ENCODE data around the gene IMMP1L.

IMMP1L gene

GRCh38 chr11:31474083-31474482, 35.3 kb downstream of the IMMP1L start:
- no peak for DNase-seq

DNA sequence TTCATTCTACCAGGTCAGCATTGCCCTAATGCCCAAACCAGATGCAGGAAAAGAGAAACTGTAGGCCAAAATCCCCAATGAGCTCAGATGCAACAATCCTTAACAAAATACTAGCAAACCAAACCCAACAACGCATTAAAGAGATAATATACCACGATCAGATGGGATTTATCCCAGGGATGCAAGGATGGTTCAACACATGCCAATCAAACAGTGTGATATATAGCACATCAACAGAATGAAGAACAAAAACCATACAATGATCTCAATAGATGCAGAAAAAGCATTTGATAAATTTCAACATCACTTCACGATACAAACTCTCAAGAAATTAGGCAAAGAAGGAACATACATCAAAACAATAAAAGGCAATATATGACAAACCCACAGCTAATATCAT, 45.0 kb downstream of the IMMP1L start:
- DNase-seq = no peak

- no peak for DNase-seq
Observed at GRCh38 chr11:31455177-31455576, 54.2 kb downstream of the IMMP1L start.

GRCh38 chr11:31450841-31451240, 58.6 kb downstream of the IMMP1L start:
- no peak for DNase-seq

- DNase-seq = no peak
Observed at GRCh38 chr11:31449040-31449439, 60.4 kb downstream of the IMMP1L start.

DNA sequence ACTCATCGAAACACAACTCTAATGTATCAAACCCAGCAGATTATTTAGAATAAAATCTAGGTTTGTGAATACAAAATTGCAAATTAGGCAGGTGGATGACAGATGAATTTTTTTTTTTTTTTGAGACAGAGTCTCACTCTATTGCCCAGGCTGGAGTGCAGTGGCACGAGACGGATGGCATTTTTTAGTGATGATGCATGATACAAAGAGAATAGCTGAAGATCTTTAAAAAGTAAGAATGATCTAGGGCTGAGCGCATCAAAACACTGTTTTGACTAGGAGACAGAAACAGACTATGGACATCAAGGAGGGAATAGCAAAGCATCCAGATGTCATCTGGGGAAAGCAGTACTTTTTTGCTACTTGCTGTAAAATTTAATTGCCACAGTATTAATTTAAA, 63.8 kb downstream of the IMMP1L start:
- DNase-seq = no peak

DNA sequence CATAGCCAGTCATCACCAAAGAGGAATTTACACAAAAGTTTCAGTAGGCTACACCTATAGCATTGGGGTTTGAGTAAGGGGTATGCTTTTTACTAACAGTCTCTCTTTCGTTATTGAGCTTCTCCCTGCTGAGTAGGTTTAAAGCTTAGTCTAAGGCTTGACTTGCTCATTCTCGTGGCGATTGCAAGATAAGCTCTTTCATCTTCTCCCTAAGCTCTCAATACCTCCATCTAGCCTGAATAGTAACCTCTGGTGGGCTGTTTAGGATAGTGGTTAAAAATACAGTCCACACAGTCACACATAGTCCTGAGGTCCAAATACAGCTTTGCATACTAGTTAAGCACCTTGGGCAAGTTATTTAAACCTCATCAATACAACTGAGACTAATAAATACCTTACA, 65.6 kb downstream of the IMMP1L start:
- DNase-seq = no peak

- no peak for DNase-seq
Observed at GRCh38 chr11:31442086-31442485, 67.3 kb downstream of the IMMP1L start.

GRCh38 chr11:31441296-31441695, 68.1 kb downstream of the IMMP1L start:
- no peak for DNase-seq

DNA sequence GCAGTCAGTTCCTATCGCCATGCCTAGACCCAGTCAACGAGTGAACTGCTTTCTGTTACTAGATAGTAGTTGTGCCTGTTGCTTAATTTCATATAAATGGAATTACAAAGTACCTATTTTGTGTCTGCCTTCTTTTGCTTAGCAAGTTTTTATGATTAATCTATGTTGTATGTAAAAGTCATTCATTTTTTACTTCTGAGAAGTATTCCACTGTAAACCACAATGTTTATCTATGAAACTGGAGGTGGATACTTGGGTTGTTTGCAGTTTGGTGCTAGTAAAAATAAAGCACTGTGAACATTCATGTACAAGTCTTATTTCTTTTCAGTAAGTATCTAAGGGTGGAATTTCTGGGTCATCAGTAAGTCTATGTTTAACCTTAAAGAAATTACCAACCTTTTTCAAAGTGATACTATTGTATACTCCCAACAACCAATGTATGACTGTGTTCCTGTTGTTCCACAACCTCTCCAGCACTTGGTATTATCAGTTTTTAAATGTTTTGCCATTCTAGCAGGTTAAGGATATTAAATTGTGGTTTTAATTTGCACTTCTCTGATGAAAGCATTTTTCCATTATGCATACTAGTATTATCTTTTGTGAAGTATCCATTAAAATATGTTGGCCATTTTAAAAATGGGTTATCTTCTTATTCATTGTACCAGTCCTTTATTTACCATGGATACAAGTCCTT, 71.5 kb downstream of the IMMP1L start:
- DNase-seq = no peak

DNA sequence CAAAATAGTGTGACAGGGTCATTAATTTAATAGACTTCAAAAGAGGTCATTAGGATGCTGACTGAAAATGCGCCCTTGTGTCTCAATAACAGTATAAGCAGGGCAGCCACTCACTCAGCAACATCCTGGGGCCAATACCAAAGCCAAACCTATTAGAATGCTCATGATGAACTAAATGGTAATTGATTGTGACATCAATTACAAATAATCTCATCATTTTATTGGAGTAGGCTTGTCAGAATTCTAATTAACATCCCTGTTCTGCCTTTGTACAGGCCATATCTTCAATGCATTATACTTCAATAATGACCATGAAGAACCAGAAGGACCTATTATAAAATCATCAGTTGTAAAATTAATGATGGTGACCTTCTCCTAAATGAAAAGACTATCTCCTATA, 75.6 kb downstream of the IMMP1L start:
- no peak for DNase-seq

DNA sequence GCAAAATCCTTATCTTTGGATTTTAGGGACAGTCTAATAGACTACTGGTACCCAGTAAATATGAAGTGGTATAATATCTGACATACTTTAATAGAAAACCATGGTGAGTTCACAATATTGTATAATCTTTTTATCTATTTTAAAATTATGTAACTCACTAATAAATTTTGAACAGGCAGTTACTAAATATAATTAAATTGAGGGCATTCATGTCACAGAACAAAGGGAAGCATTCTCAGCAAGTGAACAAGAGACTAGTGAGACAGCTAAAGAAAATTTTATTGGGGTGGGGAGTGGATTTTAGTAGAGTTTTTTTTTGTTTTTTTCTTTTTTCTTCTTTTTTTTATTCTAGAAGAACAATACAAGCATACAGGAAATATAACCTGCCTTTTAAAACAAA, 84.8 kb downstream of the IMMP1L start:
- no peak for DNase-seq

DNA sequence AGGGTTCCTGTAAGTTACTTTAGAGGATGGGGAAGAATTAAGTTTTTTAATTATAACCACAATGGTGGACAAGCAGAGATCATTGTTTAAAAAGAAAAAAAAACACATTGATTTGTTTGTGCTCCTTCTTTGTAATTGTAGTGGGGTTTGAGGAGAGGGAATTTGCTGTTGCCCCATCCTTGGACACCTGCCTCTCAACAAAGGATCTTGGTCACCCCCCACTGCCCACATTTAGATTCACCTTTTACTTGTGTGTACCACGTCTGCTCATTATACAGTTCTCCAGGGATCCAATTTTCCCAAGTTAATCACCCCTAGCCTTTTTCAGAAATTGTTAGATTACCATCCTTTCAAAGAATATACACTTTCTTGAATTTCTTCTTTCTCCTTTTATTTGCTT, 86.7 kb downstream of the IMMP1L start:
- no peak for DNase-seq

DNA sequence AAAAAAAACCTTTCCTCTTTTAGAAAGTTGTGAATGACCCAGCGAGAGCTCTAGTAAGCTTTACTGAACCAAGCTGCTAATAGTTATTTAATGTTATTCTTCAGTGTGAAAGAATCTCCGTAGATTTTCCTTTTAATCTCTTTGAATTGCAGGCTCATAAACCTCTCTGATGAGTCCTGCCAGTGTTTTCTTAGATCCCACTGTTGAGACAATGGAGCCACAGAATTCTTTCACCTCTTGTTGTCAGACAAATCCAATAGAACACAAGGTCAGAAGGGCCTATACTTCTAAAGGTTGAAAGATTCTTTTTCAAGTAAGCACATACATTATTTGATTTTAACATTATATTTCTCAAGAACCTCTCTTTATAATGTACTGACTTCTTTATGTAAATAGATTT, 87.6 kb downstream of the IMMP1L start:
- no peak for DNase-seq

DNA sequence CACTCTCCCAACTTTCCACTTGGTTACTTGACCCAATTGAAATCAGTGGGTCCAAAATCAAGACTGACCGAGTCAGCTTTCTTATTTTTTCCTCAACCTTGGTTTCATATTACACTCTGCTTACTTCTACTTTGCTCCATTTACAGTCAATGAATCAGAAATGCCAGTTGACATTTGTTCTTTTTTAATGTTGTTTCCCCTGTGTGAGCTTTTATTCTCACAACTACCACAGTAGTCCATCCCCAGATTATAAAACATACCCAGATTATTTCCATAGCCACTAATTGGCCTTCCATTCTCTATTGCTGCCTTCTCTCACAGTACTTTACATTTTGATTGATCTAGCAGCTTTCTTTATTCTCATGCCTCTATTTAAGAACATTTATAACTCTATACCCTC, 89.8 kb downstream of the IMMP1L start:
- DNase-seq = no peak

- DNase-seq = no peak
Observed at GRCh38 chr11:31419138-31419537, 90.3 kb downstream of the IMMP1L start.

- no peak for DNase-seq
Observed at GRCh38 chr11:31417816-31418215, 91.6 kb downstream of the IMMP1L start.

DNA sequence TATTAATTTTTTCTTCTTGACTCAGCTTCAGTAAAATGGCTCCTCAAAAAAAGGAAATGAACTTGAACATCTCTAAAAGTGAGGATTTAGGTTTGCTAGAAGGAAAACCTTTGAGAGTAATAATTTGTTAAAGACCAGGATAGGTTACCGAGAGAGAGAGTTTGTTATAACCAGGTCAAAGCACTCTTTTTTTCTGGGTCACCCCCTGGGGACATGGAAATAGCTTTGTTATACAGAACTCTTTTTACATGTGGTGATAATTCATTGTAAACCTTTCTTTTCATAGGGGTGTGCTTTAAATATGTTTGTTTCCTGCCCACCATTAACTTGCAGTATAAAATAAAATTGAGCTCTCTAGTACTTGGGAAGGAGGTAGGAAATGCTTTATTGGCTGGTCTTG, 92.1 kb downstream of the IMMP1L start:
- DNase-seq = no peak

DNA sequence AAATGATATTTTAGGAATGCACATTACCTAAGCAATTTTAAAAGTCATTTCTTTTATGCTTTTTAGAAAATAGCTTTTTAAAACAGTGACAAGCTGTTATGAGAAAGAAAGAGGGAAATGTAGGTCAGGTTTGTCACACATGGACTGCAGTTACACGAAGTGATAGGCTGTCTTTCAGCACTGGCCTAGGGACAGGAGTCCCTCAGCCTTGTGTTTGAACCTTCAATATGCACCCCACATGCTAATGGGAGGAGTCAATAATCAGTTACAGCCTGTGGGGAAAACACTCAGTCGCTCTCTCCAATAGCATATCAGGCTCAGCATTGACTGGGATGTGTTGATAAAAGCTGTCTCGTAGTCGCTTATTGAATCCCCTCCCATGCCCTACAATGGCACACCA, 94.0 kb downstream of the IMMP1L start:
- no peak for DNase-seq

DNA sequence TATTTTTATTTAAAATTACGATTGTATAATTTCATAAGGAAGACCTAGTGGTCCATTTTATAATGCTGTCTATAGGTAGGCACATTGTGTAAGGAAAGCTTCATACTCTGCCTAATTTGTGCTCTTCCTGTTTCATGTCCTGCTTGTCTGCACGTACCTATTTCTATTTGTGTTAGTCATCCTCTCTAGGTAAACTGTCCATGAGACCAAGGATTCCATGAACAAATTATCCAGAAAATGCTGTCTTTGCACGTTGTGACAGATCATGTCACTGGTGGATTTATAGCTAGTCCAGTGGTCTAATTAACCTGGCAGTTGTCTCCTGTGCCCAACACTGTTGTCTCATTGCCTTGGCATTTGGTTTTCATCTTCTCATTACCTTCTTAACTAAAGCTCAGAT, 95.1 kb downstream of the IMMP1L start:
- DNase-seq = no peak

GRCh38 chr11:31412946-31413345, 96.5 kb downstream of the IMMP1L start:
- no peak for DNase-seq

GRCh38 chr11:31408201-31408600, 101.2 kb downstream of the IMMP1L start:
- DNase-seq = no peak

DNA sequence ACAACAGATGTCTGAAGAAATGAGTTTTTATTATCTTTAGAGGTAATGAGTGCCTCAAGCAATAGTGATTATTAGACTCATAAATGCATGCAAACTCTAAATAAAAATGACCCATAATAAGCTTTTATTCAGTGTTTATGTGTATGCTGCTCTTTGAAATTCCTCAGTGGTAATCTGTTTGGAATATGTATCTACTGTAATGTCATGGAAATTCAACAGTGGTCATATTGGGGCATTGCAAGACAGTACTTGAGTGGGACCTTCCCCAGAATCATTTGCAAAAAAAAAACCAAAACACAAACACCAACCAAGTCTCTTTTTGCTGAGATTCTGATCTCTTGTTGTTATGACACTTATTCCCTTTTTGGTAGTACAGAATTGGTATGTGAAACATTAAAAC, 104.8 kb downstream of the IMMP1L start:
- no peak for DNase-seq

GRCh38 chr11:31397239-31397834, 112.1 kb downstream of the IMMP1L start:
- peak in 1 of 2 donors; percentile 40 for DNase-seq

DNA sequence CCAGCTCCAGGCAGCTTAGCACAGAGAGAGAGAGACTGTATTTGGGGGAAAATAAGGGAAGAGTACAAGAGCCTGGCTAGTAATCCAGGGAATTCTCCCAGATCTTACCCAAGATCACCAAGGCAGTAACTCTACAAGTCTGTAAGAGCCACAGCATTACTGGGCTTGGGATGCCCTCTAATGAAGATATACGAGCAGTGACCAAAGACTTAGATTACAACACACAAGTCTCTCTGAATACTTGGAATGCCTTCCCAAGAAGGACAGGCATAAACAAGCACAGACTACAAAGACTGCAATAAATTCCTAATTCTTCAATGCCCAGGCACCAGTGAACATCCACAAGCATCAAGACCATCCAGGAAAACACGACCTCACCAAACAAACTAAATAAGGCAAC, 122.0 kb downstream of the IMMP1L start:
- DNase-seq = no peak

Data from CD4-positive, alpha-beta T cell treated with Interleukin-4 for 1 hour (primary cell).